HCT116 (cell line): Measurements from ENCODE around the gene GRIA1. TPM values are rescaled to one million over a fixed set of nuclear protein-coding genes. Genes with fewer than 3 reads are reported as not detected.

Source experiments
- ATAC-seq: fragments of 200-7000 bp; cut with Tn5 transposase; 2 replicates; pipeline ENCODE4 v1.9.1; 2020; ENCODE audit warnings: mild to moderate bottlenecking, moderate library complexity
- BruUV-seq: library from RNA; stranded (reverse); fragments of 400-500 nt; replicated peaks from 2 replicates; lab custom pipeline; 2021; lab: Mats Ljungman, UMichigan
- CTCF ChIA-PET: fragments of 300-600 bp; sonication (Branson Sonifier 250); formaldehyde crosslinking; loops from one replicate; lab custom pipeline; 2021; ENCODE audit warnings: antibody characterized with exemption; lab: Charles Lee
- POLR2A ChIA-PET: fragments of 300-600, 350-600 bp; sonication (Branson Sonifier 250); formaldehyde crosslinking; loops from one replicate; lab custom pipeline; 2021; ENCODE audit warnings: antibody characterized with exemption; lab: Charles Lee
- RAD21 ChIA-PET, 2 experiments: fragments of 300-600 bp; sonication (Branson Sonifier 250); formaldehyde crosslinking; loops; one replicate each; lab custom pipeline; 2023; ENCODE audit warnings: low total read pairs in 2 of 2; ENCODE audit not compliant: uncharacterized antibody in 2 of 2, unreplicated experiment in 2 of 2, low non-redundant PET in 1 of 2; lab: Charles Lee
- DNase-seq: peaks from one replicate; pipeline ENCODE4 v3.0.0-alpha.2; 2010; ENCODE audit warnings: low read depth, low spot score
- H2AFZ ChIP-seq: fragments of 200-600 bp; shearing (Covaris generic), sonication (generic); 2 replicates; pipeline ENCODE4 v1.6.1; 2017; ENCODE audit warnings: low read depth, mixed run types, mixed read lengths, antibody characterized with exemption, low read length; ENCODE audit not compliant: poor library complexity, severe bottlenecking
- H3K27ac ChIP-seq: 2 replicates; pipeline ENCODE4 v1.5.1; 2012; ENCODE audit warnings: low read depth, low read length
- H3K27me3 ChIP-seq: fragments of 200-600 bp; sonication (generic); 2 replicates; pipeline ENCODE4 v1.6.1; 2016; ENCODE audit warnings: mixed run types, low read length, mixed read lengths; ENCODE audit not compliant: insufficient read depth
- H3K36me3 ChIP-seq, 2 experiments: fragments of 200-500 bp in 1 of 2; fragments of 200-600 bp in 1 of 2; sonication (Bioruptor generic) in 1 of 2; sonication (generic) in 1 of 2; 2 replicates each; pipeline versions ENCODE4 v1.5.1 to v1.6.1; 2014 to 2016; ENCODE audit warnings: low read length in 2 of 2, inconsistent platforms in 1 of 2, mixed read lengths in 1 of 2, mixed run types in 1 of 2; ENCODE audit not compliant: insufficient read depth in 2 of 2, control insufficient read depth in 1 of 2
- H3K4me1 ChIP-seq, 2 experiments: fragments of 200-600 bp in 1 of 2; sonication (generic) in 1 of 2; 2 replicates each; pipeline versions ENCODE4 v1.5.1 to v1.6.1; 2012 to 2017; ENCODE audit warnings: low read length in 2 of 2, inconsistent platforms in 1 of 2, mild to moderate bottlenecking in 1 of 2, mixed read lengths in 1 of 2, mixed run types in 1 of 2, moderate library complexity in 1 of 2; ENCODE audit not compliant: insufficient read depth in 2 of 2, control insufficient read depth in 1 of 2
- H3K4me2 ChIP-seq: fragments of 200-600 bp; sonication (generic); 2 replicates; pipeline ENCODE4 v1.6.1; 2017; ENCODE audit warnings: mixed run types, low read length, mixed read lengths
- H3K4me3 ChIP-seq, 2 experiments: fragments of 200-600 bp in 1 of 2; sonication (generic) in 1 of 2; replicated peaks in 1 of 2; 2 replicates each; pipeline ENCODE4 v1.5.1; 2011 to 2016; ENCODE audit warnings: low read length in 2 of 2, control low read depth in 1 of 2, low read depth in 1 of 2, mild to moderate bottlenecking in 1 of 2, mixed read lengths in 1 of 2, mixed run types in 1 of 2
- H3K79me2 ChIP-seq: fragments of 200-600 bp; sonication (generic); 2 replicates; pipeline ENCODE4 v1.6.1; 2017; ENCODE audit warnings: mild to moderate bottlenecking, mixed run types, low read length, moderate library complexity, mixed read lengths; ENCODE audit not compliant: insufficient read depth
- H3K9ac ChIP-seq: fragments of 200-600 bp; sonication (generic); 2 replicates; pipeline ENCODE4 v1.6.1; 2016; ENCODE audit warnings: low read length, mixed read lengths
- H3K9me2 ChIP-seq: fragments of 200-600 bp; sonication (generic), shearing (Covaris generic); 2 replicates; pipeline ENCODE4 v1.6.1; 2017; ENCODE audit warnings: mixed run types, mild to moderate bottlenecking, moderate library complexity; ENCODE audit not compliant: insufficient read depth
- H3K9me3 ChIP-seq, 2 experiments: fragments of 200-500 bp in 1 of 2; fragments of 200-600 bp in 1 of 2; sonication (Bioruptor generic) in 1 of 2; sonication (generic) in 1 of 2; 2 replicates each; pipeline ENCODE4 v1.6.1; 2014 to 2017; ENCODE audit warnings: low read length in 2 of 2, mixed read lengths in 2 of 2, inconsistent platforms in 1 of 2, low read depth in 1 of 2, mild to moderate bottlenecking in 1 of 2, mixed run types in 1 of 2, moderate library complexity in 1 of 2; ENCODE audit not compliant: control insufficient read depth in 1 of 2, insufficient read depth in 1 of 2
- H4K20me1 ChIP-seq: fragments of 200-600 bp; sonication (generic), shearing (Covaris generic); 2 replicates; pipeline ENCODE4 v1.6.1; 2017; ENCODE audit warnings: mixed run types, mild to moderate bottlenecking, moderate library complexity; ENCODE audit not compliant: insufficient read depth
- ATF3 ChIP-seq: IDR thresholded peaks from 2 replicates; pipeline ENCODE4 v1.6.1; 2012
- CTCF ChIP-seq, 3 experiments: fragments of 200-600 bp in 1 of 3; sonication (generic) in 1 of 3; IDR thresholded peaks in 2 of 3; conservative IDR thresholded peaks in 1 of 3; 2 replicates each; pipeline ENCODE4 v1.5.1; 2012 to 2017; ENCODE audit warnings: low read depth in 2 of 3, low read length in 2 of 3, antibody characterized with exemption in 1 of 3, borderline replicate concordance in 1 of 3, control low read depth in 1 of 3, mild to moderate bottlenecking in 1 of 3, mixed read lengths in 1 of 3, mixed run types in 1 of 3, moderate library complexity in 1 of 3; ENCODE audit not compliant: insufficient read depth in 1 of 3
- EGR1 ChIP-seq: IDR thresholded peaks from 2 replicates; pipeline ENCODE4 v1.6.1; 2012; ENCODE audit warnings: low read depth
- ELF1 ChIP-seq: IDR thresholded peaks from 2 replicates; pipeline ENCODE4 v1.6.1; 2012; ENCODE audit warnings: low read depth, borderline replicate concordance
- EZH2 ChIP-seq: fragments of 200-600 bp; sonication (generic); IDR thresholded peaks from 2 replicates; pipeline ENCODE4 v1.6.1; 2017; ENCODE audit warnings: antibody characterized with exemption, mixed run types
- EZH2phosphoT487 ChIP-seq: fragments of 200-600 bp; IDR thresholded peaks from 2 replicates; pipeline ENCODE4 v1.6.1; 2018; ENCODE audit warnings: antibody characterized with exemption, borderline replicate concordance
- MAX ChIP-seq: IDR thresholded peaks from 2 replicates; pipeline ENCODE4 v1.6.1; 2012
- POLR2A ChIP-seq: IDR thresholded peaks from 2 replicates; pipeline ENCODE4 v1.7.0; 2011; ENCODE audit warnings: borderline replicate concordance; ENCODE audit not compliant: insufficient read depth, insufficient read length; ENCODE audit errors: extremely low read depth
- POLR2AphosphoS5 ChIP-seq: IDR thresholded peaks from 2 replicates; pipeline ENCODE4 v1.6.1; 2011; ENCODE audit warnings: mild to moderate bottlenecking, low read depth, low read length, moderate library complexity
- SP1 ChIP-seq: IDR thresholded peaks from 2 replicates; pipeline ENCODE4 v1.6.1; 2012; ENCODE audit warnings: low read depth
- TCF7L2 ChIP-seq: IDR thresholded peaks from 2 replicates; pipeline ENCODE4 v1.7.0; 2011; ENCODE audit warnings: borderline replicate concordance, inconsistent platforms; ENCODE audit not compliant: insufficient read depth, insufficient read length; ENCODE audit errors: extremely low read depth
- YY1 ChIP-seq: IDR thresholded peaks from 2 replicates; pipeline ENCODE4 v1.6.1; 2011; ENCODE audit warnings: low read length, low read depth, moderate library complexity, mild to moderate bottlenecking; ENCODE audit not compliant: insufficient replicate concordance; ENCODE audit errors: extremely low read depth
- ZBTB33 ChIP-seq: IDR thresholded peaks from 2 replicates; pipeline ENCODE4 v1.6.1; 2011; ENCODE audit warnings: mild to moderate bottlenecking, low read length, moderate library complexity; ENCODE audit not compliant: insufficient replicate concordance; ENCODE audit errors: extremely low read depth
- intact Hi-C: fragments of 100-400 bp; cut with micrococcal nuclease; formaldehyde crosslinking; loops from 2 replicates; pipeline ENCODE4 v1.10.0; 2022
- total RNA-seq: library from RNA; stranded (reverse); gene quantifications from one replicate; pipeline ENCODE4 v1.2.1, GENCODE V29; 2021; ENCODE audit not compliant: unreplicated experiment

GRIA1 gene
- total RNA-seq, 1 experiment from 2014 or later, result not detected

- H2AFZ ChIP-seq, result no peak overlapping the region
- H3K79me2 ChIP-seq, result no peaks in the 10 kb centered on the region
- H3K4me2 ChIP-seq, result no peak overlapping the region
- no peaks in the 10 kb centered on the region for H3K4me1 ChIP-seq
- TF ChIP-seq TCF7L2, result no peak
- TF ChIP-seq POLR2A, result no peak
- TF ChIP-seq ELF1, result no peak
- no peak for TF ChIP-seq MAX
- no peak for TF ChIP-seq POLR2AphosphoS5
- no peak for TF ChIP-seq EZH2phosphoT487
- no peak for TF ChIP-seq YY1
- no peak for TF ChIP-seq EGR1
- TF ChIP-seq EZH2, result no peak
- RAD21 ChIA-PET, result no interaction called here
- no peaks in the 10 kb centered on the region for H4K20me1 ChIP-seq
- BruUV-seq, result no TSS peak
- no peak for DNase-seq
- H3K36me3 ChIP-seq, result no peaks in the 10 kb centered on the region
- intact Hi-C loops, result no loop called here
- no peaks in the 10 kb centered on the region for H3K9me2 ChIP-seq
- H3K4me3 ChIP-seq, result no peak overlapping the region
- POLR2A ChIA-PET, result no interaction called here
- CTCF ChIA-PET, result no interaction called here
- no peak overlapping the region for H3K9ac ChIP-seq
- no peaks in the 10 kb centered on the region for H3K9me3 ChIP-seq
- no peak for ATAC-seq
- H3K27ac ChIP-seq, result no peak overlapping the region
- peaks cover 17% of the 10 kb centered on the region for H3K27me3 ChIP-seq
Observed at GRCh38 chr5:153745778-153746395, 255.4 kb downstream of the GRIA1 start.

GRCh38 chr5:153746440-153746839 is 256.0 kb downstream of the GRIA1 start:
- H3K4me3 ChIP-seq, result no peak overlapping the region
- H3K27ac ChIP-seq, result no peak overlapping the region
- ChIA-PET CTCF (no interaction called here), RAD21 (no interaction called here), POLR2A (no interaction called here)
- no peak for TF ChIP-seq SP1
- no peak for TF ChIP-seq EZH2phosphoT487
- no peak for TF ChIP-seq ZBTB33
- TF ChIP-seq ATF3, result no peak
- no peak for TF ChIP-seq CTCF (IDR thresholded peaks at IDR 0.05 in 2 of 3, conservative IDR thresholded peaks at IDR 0.05 in 1 of 3; ENCODE audit: borderline replicate concordance in 1 of 3, insufficient read depth in 1 of 3, low read depth in 2 of 3, low read length in 2 of 3)
- no peaks in the 10 kb centered on the region for H3K9me2 ChIP-seq
- no peaks in the 10 kb centered on the region for H4K20me1 ChIP-seq
- H3K9me3 ChIP-seq, result no peaks in the 10 kb centered on the region
- ATAC-seq (no peak), DNase-seq (no peak)
- no peak overlapping the region for H3K4me2 ChIP-seq
- no peaks in the 10 kb centered on the region for H3K79me2 ChIP-seq
- no TSS peak for BruUV-seq
- H2AFZ ChIP-seq, result no peak overlapping the region
- peaks cover 17% of the 10 kb centered on the region for H3K27me3 ChIP-seq
- H3K36me3 ChIP-seq, result no peaks in the 10 kb centered on the region
- H3K9ac ChIP-seq, result no peak overlapping the region
- intact Hi-C loops, result no loop called here
- no peaks in the 10 kb centered on the region for H3K4me1 ChIP-seq
